Omental fat pad (tissue), 4 donors: ENCODE results near the gene RAD23A. TPM values are rescaled to one million over a fixed set of nuclear protein-coding genes. Genes with fewer than 3 reads are reported as not detected.
A peak's percentile ranks its signal among the peaks of the same experiment; 100 is the strongest.

ENCODE experiments used
- ATAC-seq: fragments of 150-250 bp; one replicate; pipeline ENCODE4 v1.9.1; 2016; ENCODE audit warnings: mild to moderate bottlenecking, moderate library complexity; ENCODE audit not compliant: low FRiP score
- DNase-seq: peaks from one replicate; pipeline ENCODE4 v3.0.0-alpha.2; 2019; ENCODE audit warnings: low spot score
- total RNA-seq, 4 donors: library from RNA; depleted of rRNA; stranded (reverse); fragments of >200 nt; gene quantifications; one replicate each; pipeline ENCODE4 v1.1.0, GENCODE V29; 2016
- TF ChIP-seq, protein P1 (sequence below), 3 donors: fragments of 450-650 bp; IDR thresholded peaks; one replicate each; pipeline ENCODE4 v1.5.1; 2016 to 2017; ENCODE audit warnings: antibody characterized with exemption in 3 of 3, mild to moderate bottlenecking in 3 of 3, moderate library complexity in 2 of 3

RAD23A gene
- total RNA-seq, 4 donors from 2014 or later = 65.6 to 119 (median 91.1) TPM

DNA sequence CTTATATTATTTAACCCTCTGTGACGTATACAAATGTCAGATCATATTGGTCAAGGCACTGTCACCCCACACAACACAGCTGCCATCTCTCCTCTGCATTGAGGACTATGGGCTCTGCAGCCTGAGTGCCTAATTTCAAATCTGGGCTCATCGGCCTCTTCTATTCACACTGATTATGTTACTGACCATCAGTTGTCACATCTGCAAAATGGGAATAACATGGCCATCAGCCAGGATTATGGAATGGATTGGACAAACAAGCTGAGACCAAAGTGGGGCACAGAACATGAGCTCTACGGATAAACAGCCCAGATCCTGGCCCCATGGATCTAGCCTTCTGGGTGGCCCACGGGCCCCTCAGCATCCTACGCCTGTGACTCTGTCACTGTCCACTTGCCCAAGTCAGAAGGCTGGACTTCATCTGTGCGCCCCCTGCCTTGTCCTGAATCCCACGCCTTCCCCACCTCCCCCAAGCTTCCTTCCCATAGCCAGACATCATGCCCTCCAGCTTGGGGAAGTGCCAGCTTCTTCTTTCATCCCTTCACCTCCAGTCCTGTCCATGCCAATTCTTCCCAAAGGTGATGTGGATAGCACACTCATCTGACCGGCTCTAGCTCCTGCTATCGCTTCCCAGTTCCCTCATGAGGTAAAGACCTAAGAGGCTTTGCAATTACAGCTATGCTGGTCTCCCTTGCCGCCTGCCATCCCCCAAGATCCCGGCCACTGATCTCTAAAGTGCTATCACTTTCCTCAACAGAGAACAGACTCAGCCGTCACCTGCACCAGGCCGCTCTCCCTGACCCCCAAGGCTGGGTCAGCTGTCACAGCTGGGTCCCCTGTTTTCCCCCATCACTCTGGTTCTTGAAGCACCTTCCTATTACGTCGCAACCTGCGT, 13.0 kb upstream of the RAD23A start:
- no peak for DNase-seq
- peak; percentile 1 for ATAC-seq
- TF ChIP-seq, protein P1, sequence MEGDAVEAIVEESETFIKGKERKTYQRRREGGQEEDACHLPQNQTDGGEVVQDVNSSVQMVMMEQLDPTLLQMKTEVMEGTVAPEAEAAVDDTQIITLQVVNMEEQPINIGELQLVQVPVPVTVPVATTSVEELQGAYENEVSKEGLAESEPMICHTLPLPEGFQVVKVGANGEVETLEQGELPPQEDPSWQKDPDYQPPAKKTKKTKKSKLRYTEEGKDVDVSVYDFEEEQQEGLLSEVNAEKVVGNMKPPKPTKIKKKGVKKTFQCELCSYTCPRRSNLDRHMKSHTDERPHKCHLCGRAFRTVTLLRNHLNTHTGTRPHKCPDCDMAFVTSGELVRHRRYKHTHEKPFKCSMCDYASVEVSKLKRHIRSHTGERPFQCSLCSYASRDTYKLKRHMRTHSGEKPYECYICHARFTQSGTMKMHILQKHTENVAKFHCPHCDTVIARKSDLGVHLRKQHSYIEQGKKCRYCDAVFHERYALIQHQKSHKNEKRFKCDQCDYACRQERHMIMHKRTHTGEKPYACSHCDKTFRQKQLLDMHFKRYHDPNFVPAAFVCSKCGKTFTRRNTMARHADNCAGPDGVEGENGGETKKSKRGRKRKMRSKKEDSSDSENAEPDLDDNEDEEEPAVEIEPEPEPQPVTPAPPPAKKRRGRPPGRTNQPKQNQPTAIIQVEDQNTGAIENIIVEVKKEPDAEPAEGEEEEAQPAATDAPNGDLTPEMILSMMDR (IDR thresholded peaks at IDR 0.05) = no peak

DNA sequence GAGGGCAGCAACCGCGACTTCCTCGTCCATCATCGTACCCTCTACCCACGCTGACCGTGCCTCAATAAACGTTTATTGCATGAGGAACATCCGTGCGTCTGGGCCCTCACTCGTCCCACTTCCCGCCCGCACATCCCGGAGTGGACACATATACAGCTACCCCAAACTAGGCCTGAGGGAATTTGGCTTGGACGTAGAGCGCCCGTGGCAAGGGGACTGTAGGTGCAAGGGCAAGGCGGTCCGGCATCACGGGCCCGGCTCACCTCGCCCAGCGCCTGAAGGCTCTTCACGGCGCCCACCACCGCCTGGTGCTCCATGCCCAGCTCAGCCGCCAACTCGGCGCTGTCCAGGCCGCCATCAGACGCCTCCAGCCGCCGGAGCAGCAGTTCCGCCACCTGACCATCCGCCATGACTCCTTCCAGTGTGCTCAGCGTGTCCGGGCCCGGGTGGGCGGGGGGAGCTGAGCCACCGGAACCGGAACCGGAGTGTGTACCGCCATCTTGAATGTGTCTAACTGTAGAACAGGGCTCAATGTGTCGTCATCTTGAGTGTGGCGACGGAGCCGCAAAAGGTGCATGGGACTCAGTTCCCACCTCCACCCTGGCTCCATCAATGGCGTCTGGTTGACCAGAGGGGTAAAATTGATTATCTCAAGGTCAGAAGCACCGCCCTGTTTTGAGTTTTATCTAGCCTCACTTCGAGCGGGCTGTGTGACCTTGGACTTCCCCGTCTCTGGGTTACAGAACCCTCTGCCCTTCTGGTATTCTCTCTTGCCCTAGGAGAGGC, 12.2 kb upstream of the RAD23A start, which contains the start of gene FARSA:
Gene FARSA (minus strand): TSS at position 425 of the 786 bp plus-strand sequence. CDS start 15 bp downstream, at position 410.
- TF ChIP-seq, protein P1 (IDR thresholded peaks at IDR 0.05) = no peak
- ATAC-seq = peak; percentile 81

DNA sequence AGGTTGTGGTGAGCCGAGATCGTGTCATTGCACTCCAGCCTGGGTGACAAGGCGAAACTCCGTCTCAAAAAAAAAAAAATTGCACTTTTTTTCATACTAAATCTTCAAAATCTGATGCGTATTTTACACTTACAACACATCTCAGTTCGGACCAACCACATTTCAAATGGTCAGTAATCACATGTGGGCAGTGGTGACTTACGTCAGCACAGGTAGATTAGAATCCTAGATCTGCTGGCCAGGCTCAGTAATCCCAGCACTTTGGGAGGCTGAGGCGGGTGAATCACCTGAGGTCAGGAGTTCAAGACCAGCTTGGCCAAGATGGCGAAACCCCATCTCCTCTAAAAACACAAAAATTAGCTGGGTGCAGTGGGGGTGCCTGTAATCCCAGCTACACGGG, 10.6 kb upstream of the RAD23A start:
- TF ChIP-seq, protein P1 (IDR thresholded peaks at IDR 0.05) = no peak
- DNase-seq (no peak), ATAC-seq (no peak)

More for the DNA sequence above, 12.2 kb upstream of the RAD23A start, which contains the start of gene FARSA:
- DNase-seq = peak; percentile 74

DNA sequence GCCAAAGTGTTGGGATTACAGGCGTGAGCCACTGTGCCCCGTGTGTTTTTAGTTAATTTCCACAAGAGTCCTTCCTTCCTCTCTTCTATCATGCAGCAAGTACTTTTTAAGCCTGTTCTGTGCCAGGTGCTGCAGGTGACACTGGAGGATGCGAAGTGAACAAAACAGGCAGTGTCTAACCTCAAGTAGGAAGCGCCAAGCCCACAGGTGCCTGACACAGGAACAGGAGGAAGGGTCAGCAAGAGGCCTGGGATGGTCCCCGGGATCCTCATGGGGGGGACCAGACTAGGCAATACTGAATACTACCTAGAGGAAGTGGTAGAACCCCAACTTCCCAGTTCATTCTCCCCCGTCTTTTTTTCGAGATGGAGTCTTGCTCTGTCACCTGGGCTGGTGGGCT, 9.1 kb upstream of the RAD23A start:
- no peak for DNase-seq
- no peak for ATAC-seq
- TF ChIP-seq, protein P1 (IDR thresholded peaks at IDR 0.05) = no peak

DNA sequence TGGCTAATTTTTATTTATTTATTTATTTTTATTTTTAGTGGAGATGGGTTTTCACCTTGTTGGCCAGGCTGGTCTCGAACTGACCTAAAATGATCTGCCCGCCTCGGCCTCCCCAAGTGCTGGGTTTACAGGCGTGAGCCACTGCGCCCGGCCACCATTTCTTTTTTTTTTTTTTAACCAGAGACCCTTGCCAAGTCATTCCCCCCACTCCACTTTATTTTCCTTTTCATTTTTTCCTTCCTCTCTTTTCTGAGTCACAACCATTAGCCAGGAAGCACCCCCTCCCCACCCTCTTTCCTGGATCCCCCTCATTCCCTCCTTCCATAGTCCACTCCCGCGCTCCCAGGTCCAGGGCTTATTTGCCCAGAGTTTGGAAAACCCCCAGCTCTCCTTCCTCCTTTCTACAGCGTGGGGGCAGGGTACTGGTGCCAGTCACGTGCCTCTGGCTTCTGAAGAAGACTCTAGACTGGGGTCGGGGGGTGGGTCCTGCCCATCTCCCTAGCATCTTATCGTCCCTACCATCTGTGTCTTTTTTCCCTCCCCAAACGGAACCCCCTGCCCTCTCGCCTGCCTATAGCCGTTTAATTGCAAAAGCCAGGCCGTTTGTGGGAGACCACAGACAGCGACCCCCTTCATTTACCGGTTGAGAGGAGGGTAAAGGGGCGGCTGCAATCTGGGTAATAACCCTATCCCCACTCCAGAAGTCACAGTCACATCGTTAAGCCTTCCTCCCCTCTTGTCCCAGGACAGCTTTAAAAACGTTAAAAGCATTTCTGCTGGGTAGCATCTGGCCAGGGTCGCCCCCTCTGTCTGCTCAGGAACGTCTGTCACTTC, 8.4 kb upstream of the RAD23A start:
- TF ChIP-seq, protein P1 (IDR thresholded peaks at IDR 0.05) = no peak
- DNase-seq = no peak
- no peak for ATAC-seq
